Stimulated activated CD4-positive, alpha-beta T cell treated with anti-CD3 and anti-CD28 coated beads, Interleukin-2, amount 100 ng/mL, for 24 hours (primary cell): ENCODE data around the gene USP51.
A peak's percentile ranks its signal among the peaks of the same experiment; 100 is the strongest.
"Not testable (repeated sequence)": the region's sequence is repeated elsewhere in the genome, so short reads cannot be mapped to it uniquely, and the experiment has no call there.

Source experiments
- DNase-seq, 2 donors: peaks; one replicate each; pipeline ENCODE4 v3.0.0-alpha.2; 2020

USP51 gene

DNA sequence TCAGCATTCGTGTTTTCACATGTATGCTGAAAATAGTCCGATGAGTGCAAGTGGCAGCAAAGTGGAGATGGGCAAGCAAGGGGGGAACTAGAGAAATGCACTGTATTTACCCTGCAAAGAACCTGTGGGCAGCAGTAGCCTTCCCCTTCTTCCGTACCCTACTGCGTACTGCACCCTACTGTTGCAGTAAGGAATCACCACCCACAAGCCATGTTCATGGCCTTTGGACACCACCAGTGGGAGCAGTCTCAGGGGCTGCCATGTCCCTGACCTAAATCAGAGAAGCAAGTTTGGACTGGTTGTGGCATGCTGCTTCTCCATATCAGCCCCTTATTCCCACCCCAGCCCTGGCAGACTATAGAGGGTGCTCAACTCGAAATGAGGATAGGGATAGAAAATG is 25.6 kb downstream of the USP51 start:
- DNase-seq, result not testable (repeated sequence)

GRCh38 chrX:55459926-55460325 is 29.7 kb downstream of the USP51 start:
- DNase-seq, result not testable (repeated sequence)

GRCh38 chrX:55459426-55459825 is 30.2 kb downstream of the USP51 start:
- DNase-seq, result not testable (repeated sequence)

GRCh38 chrX:55455708-55456107 is 33.9 kb downstream of the USP51 start:
- not testable (repeated sequence) for DNase-seq

DNA sequence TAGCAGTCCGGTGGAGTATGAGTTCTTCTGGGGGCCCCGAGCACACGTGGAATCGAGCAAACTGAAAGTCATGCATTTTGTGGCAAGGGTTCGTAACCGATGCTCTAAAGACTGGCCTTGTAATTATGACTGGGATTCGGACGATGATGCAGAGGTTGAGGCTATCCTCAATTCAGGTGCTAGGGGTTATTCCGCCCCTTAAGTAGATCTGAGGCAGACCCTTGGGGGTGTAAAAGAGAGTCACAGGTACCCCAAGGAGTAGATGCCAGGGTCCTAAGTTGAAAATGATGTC is 36.9 kb downstream of the USP51 start:
- DNase-seq, result no peak

DNA sequence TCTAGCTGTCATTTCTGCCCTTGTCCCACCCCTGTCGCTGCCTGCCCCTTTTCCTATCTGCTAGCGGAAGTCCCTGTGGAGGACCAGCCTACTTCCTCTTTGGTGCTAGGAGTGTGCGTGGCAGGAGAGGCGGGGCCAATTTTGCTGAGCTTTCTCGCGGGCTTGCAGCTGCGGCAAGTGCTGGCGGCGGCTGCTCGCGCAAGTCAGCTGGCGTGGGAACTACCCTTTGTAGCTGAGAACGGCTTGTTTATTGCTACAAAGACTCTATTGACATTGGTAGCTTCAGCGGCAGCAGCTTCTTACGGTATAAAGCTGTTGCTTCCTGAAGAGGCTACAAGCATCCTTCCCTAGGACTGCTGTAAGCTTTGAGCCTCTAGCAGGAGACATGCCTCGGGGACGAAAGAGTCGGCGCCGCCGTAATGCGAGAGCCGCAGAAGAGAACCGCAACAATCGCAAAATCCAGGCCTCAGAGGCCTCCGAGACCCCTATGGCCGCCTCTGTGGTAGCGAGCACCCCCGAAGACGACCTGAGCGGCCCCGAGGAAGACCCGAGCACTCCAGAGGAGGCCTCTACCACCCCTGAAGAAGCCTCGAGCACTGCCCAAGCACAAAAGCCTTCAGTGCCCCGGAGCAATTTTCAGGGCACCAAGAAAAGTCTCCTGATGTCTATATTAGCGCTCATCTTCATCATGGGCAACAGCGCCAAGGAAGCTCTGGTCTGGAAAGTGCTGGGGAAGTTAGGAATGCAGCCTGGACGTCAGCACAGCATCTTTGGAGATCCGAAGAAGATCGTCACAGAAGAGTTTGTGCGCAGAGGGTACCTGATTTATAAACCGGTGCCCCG is 37.4 kb downstream of the USP51 start, which contains the start of gene MAGEH1:
TSS of gene MAGEH1 (plus strand) at position 138 of the 843 bp plus-strand sequence. CDS start at position 386, 248 bp downstream.
- peak; percentile 79 for DNase-seq

DNA sequence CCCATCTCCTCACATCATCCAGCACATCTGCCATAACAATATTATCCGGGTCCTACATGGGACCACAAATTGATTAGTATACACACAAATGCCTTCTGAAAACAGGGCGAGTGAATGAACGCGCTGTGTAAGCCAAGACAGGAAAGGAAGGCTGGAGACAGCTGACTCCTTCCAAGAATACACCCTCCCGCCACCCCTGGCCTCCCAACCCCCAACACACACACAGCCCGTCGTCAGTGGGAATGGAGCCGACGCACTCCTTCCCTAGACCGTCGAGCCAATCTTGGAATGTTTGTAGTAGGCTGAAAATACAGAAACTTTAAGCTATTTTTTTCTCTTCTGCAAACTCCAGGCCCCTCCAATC is 38.0 kb downstream of the USP51 start:
- DNase-seq, result no peak

GRCh38 chrX:55451141-55451540 is 38.5 kb downstream of the USP51 start:
- DNase-seq, result no peak

DNA sequence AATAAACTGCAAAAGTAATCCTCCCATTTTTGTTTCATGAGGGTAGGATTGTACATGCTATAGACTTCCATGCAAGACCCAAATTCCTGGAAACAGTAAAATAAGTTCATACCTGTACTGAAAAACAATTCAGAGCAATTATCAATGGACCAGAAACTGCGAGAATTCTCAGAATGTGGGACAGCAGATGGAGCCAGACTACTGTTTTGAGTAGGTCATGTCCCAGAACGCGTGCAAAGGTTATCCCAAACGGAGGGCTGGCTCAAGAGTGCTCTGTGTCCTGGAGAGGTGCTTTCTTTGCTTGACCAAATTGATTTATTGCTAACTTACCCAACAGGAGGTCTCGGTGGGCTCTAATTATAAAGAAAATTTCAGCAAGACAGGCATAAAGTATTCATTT is 39.4 kb downstream of the USP51 start:
- no peak for DNase-seq

GRCh38 chrX:55443468-55443867 is 46.2 kb downstream of the USP51 start:
- DNase-seq, result not testable (repeated sequence)
